GM21723 (cell line): ENCODE measurements around the gene CD109.
"Not testable (repeated sequence)": the region's sequence is repeated elsewhere in the genome, so short reads cannot be mapped to it uniquely, and the experiment has no call there.

ENCODE experiments used
- ATAC-seq: cut with Tn5 transposase; IDR thresholded peaks from one replicate; pipeline ENCODE4 v1.9.1; 2021; ENCODE audit warnings: mild to moderate bottlenecking, moderate library complexity; ENCODE audit not compliant: unreplicated experiment

The CD109 gene

DNA sequence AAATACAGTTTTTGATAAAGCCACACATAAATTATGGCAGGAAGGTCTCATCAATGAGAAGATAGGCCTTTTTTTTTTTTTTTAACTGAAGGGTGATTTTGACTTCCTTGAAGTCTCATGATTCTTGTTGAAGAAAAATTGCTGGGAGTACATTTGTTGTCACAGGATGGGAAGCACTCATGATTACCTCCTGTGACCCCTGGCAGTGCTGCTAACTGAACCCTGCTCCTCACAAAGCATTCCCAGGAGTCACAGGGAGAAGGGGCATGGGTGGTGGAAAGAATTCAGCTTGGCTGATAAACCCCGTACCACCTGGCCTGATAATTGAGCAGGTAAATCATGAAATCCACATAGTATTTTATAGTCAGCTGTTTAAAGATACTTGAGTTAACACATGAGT lies 86.9 kb downstream of the CD109 start:
- ATAC-seq, result no peak

DNA sequence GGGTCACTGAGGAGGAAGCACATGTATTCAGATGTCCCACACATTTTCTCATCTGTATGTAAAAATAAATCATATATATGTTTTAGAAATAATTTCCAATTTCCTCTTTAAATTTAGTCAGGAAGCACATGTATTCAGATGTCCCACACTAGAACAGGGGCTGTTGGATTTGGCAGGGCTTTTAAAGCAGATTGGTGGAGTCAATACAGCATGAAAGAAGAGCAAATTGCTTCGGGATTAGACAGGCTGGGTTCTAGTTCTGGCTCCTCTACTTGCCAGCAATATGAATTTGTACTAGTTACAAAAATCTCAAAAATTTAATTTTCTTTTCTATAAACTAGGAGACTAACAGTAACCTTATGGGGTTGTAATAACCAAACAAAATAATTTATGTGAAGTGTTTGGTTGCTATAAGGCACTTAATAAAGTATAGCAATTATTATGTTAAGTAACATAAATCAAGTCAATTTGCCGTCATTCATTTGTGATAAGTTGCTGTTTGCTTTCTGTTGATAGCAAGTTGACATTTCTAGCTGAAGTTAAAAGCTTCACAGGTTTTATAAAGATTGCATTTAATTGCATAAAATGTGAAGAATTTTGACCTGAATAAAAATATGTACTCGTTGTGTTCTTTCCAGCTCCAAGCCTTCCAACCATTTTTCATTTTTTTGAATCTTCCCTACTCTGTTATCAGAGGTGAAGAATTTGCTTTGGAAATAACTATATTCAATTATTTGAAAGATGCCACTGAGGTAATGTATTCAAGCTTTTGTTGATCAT lies 88.9 kb downstream of the CD109 start:
- no peak for ATAC-seq

DNA sequence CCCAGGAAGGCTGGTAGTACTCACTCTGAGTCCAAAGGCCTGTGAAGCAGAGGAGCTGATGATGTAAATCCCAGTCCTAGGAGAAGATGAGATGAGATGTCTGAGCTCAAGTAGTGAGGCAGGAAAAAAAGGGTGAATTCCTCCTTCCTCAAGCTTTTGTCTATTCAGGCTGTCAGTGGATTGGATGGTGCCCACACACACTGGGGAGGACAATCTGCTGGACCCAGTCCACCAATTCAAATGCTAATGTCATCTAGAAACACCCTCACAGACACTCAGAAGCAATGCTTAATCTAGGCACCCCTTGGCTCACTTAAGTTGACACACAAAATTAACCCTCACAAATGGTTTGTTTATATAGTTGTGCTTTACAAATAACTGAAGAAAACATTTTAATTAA lies 94.6 kb downstream of the CD109 start:
- ATAC-seq, result no peak

DNA sequence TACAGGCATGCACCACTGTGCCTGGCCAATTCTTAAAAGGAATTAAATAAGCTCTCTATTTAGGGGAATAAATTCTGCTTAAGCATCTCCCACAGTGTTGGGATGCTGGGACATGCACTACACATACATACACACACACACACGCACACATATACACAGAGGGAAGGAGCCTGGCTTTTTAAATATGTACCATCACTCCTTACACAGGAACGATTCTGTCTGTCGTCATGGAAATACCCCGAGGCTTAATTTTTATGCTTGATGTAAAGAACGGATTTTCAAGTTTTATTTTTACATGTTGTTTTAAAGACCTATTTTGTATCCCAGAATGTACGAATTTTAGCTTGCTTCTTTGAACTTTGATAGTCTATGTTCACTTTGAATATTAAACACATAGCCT lies 95.3 kb downstream of the CD109 start:
- no peak for ATAC-seq

DNA sequence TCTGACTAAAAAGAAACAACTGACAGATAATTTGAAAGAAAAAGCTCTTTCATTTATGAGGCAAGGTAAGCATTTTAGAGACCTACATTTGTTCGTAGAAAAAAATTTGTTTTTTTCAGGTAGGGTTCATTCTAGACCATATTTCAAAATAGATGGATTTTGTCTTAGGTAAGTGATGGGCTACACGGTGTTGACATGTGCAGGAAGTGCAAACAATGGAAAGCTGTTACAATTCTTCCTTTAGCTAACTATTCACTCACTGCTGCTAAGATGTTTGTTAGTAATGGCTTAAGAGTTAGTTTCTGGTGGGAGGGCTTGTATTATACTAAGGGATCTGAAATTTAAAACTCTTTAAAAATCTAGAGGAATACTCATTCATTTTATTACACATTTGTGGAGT lies 96.7 kb downstream of the CD109 start:
- no peak for ATAC-seq

DNA sequence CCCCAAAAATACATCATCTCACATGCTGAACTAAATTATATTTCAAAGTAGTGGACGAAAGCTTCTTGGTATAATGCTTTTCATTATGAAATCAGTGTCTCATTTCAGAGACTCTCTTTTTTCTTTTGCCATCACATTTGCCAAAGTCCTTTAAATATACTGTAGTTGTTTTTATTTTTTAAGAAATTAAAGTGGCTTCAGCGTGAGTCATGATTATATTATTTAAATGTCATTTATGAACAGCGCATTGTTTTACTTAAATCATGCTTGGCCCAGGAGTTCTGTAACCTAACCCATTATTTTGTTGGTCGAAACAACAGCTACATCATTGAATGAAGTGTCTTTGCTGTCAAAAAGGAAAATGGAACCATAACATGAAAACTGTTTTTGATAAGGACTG lies 100.9 kb downstream of the CD109 start:
- ATAC-seq, result no peak

DNA sequence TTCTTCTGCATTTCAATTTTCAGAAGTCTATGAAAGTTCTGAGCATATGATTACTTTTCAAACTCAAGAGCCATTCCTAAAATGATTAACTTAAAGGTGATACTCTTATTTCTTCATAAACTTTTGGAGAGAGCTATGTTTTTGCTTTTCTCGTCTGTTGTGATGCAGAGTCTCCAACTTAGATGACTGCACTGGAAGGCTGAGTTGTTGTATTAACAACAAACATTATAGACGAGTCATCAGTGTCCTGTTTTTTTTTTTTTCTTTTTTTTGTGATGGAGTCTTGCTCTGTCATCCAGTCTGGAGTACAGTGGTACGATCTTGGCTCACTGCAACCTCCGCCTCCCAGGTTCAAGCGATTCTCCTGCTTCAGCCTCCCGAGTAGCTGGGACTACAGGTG lies 101.9 kb downstream of the CD109 start:
- no peak for ATAC-seq

DNA sequence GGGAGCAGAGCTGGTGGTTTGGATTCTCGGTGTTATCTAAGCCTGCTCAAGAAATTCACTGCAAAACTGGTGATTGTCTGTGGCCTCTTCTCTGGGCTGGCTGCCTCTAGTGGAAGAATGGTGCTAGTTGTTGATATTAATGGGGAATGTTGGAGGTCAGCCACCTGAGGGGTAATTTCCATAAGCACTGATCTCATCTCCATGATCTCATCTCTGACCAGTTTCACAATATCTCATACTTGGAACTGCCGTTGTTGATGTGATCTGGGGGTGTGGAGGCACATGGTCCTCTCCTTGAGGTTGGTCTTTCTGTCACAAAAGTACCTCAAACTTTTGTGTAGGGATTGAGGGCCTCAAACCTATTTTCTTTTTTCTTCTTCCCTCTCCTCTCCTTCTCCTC lies 102.6 kb downstream of the CD109 start:
- peak; percentile 64 for ATAC-seq

DNA sequence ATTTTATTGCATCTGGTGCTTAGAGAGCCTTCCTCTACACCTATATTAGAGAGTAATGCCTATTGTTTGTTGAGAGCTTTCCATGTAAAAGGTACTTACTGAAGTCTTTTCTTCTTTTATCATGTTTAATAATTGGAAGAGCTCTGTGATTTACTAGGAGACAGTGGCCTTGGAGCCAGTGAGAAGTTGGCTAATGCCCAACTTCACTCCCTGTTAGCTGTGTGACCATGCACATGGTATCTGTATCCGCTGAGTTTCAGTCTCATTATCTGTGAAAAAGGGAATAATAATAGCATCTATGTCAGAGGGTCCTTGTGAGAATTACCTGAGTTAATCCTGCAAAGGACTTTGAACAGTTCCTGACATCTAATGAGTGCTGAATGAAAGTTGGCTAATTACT lies 105.0 kb downstream of the CD109 start:
- no peak for ATAC-seq

DNA sequence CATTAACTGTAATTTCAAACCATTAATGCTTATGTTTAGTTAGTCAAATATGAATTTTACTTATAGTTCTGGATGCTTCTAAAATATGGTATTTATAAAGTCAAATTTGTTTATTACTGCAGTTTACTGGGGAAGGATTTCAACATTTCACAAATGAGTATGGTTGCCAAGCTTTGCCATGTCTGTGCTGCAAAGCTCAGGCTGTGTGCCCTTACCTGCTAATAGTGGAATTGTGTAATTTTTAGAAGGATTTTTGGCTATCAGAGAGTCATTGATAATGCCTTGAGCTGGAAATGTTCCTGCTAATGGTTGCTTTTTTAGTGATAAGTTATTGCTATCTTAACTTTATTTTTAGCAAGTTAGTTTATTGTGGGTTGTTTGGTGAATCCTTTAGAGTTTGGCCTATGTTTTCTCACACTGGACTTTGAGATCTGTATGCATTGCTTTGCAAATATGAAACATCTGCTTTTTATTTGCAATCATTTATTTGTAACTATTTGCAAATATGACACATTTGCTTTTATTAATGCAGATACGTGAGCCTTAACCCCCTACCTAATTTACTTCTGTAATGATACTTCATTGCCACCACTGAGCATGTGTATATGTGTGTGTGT lies 105.8 kb downstream of the CD109 start:
- no peak for ATAC-seq

DNA sequence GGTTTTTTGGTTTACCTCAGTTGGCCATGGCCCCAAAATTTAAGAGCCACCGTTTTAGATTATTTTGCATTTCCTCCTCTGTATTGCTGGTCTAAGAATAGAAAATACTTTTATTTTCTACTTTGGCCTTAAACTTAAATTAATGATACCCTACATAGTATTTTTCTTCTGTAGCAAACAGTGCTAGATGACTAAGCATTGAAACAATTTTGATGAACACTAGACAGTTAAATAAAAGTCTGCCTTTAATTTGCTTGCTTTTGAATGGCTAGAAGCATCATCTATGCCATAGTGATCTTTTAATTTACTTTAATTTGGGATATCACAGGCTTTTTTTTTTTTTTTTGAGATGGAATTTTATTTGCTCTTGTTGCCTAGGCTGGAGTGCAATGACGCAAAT lies 106.4 kb downstream of the CD109 start:
- ATAC-seq, result no peak

DNA sequence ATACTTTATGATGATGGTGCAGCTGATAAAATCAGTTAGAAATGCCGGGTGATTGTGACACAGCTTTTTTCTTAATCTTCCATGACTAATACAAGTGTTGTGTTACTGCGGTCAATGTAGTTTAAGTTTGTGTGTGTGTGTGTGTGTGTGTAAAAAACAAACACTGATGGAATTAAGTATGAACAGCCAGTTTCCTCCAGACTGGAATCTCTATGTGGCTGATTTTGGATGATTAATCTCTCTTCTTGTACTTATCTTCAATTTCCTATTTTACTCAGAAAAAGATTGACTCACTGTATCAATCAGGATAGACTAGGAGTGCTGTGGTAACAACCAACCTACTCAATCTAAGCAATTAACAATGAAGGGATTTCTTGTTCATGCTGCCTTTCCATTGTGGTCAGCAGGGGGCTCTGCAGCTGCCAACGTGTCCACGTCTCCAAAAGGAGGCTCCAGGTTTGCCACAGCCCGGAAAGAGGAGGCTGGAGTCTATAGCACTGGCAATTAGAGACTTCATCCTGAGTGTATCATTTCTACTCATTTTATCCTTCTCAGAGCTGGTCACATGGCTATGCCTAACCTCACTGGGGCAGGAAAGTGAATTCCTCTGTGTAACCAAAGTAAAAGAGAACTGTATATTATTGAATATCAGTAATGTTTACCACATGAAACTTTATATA lies 107.7 kb downstream of the CD109 start:
- no peak for ATAC-seq

DNA sequence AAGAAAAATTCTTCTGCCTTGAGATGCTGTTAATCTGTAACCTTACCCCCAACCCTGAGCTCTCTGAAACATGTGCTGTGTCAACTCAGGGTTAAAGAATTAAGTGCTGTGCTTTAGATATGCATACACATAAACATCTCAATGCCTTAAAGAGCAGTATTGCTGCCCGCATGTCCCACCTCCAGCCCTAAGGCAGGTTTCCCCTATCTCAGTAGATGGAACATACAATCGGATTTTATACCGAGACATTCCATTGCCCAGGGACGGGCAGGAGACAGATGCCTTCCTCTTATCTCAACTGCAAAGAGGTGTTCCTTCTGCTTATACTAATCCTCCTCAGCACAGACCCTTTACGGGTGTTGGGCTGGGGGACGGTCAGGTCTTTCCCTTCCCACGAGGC lies 109.2 kb downstream of the CD109 start:
- not testable (repeated sequence) for ATAC-seq

DNA sequence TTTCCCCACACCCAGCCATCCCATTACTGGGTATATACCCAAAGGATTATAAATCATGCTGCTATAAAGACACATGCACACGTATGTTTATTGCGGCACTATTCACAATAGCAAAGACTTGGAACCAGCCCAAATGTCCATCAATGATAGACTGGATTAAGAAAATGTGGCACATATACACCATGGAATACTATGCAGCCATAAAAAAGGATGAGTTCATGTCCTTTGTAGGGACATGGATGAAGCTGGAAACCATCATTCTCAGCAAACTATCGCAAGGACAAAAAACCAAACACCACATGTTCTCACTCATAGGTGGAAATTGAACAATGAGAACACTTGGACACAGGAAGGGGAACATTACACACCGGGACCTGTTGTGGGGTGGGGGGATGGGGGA lies 110.0 kb downstream of the CD109 start:
- not testable (repeated sequence) for ATAC-seq

DNA sequence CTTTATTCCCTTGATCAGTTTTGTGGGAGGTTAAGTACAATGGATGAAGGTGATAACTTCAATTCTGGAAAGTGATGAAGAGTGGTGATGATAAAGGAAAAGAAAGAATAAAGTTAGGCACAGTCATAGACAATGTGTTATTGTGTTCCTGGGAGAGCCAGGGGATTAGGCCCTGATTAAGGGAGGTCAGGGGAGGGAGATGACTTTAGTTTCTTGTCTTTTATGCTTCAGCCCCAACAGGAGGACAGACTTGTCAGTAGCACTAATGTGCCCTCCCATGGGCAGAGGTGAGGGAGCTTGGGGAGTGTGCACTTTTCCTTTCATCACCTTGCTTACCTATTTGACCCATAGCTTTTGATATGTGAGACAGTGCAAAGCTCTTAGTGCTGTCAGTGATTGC lies 115.7 kb downstream of the CD109 start:
- no peak for ATAC-seq

DNA sequence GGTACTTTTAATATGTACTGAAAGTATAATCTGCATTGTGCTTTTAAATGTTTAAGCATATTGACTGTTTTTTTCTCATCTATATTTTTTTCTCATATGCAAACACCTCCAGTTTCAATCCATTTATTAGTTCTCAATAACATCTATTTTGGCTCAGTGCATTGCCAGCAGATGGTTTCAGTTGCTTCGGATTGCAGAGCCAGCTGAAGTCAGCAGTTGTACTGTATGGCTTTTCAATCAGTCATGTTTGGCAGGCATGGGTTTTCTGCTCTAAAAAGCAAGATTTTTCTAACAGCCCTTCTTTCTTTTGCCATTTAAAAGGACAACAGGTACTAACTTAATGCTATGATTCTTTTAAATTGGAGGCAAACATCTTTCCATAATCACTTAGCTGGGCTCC lies 121.2 kb downstream of the CD109 start:
- no peak for ATAC-seq

DNA sequence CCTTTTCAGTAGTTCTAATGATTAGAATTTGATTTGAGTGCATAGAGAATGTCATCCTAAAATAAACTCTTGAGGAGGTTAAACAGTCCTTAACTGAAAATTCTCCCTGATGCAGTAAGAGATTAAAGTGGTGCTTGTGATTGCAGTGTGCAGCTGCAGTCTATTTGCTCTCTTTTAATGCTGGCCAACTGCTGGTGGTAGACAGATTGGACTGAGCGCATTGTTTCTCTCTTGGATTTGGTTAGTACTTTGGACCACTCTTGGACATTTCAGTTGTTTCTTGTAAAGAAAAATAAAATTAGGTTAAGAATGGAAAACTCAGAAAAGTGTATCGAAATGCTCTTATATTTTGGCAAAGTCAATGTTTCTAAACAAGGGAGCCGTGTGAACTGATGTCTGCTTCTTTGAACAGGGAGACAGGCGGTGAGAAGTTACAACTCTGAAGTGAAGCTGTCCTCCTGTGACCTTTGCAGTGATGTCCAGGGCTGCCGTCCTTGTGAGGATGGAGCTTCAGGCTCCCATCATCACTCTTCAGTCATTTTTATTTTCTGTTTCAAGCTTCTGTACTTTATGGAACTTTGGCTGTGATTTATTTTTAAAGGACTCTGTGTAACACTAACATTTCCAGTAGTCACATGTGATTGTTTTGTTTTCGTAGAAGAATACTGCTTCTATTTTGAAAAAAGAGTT lies 127.2 kb downstream of the CD109 start:
- ATAC-seq, result no peak

DNA sequence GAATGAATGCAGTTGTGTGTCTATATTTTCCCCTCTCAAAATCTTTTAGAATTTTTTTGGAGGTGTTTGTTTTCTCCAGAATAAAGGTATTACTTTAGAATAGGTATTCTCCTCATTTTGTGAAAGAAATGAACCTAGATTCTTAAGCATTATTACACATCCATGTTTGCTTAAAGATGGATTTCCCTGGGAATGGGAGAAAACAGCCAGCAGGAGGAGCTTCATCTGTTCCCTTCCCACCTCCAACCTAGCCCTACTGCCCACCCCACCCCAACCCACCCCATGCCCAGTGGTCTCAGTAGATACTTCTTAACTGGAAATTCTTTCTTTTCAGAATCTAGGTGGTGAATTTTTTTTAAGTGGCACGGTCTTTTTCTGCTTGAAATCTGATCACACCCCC lies 127.8 kb downstream of the CD109 start:
- ATAC-seq, result no peak

DNA sequence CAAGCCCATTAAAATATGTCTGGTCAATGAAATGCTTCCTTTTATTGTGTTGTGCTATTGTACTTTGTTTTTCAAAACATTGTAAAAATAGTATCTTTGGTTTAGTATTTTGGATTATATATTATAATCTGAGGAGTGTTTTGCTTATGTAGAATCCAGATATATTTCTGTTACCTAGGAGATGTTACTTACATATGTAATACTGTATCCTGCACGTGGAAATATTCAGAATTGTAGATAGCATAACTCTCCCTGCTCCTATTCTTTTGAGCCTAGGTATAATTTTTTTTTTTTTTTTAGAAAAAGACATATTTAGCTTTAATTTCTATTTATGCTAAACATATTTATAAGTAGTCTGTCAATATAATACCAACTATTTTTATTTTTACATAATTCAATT lies 130.6 kb downstream of the CD109 start:
- ATAC-seq, result no peak

DNA sequence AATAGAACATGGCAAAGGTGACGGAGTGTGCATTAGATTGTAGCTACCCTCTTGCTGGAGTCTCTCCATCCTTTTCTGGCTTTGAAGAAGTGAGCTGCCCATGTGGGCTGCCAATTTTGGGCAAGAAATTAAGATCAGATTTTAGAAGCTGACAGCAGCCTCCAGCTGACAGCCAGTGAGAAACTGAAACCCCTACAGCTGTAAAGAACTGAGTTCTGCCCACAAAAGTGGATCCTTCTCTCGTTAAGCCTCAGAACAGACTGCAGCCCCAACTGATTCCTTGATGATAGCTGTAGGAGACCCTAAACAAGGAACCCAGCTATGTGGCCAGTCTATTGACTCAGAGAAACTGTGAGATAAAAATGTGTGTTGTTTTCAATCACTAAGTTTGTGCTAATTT lies 134.1 kb downstream of the CD109 start:
- ATAC-seq, result no peak

DNA sequence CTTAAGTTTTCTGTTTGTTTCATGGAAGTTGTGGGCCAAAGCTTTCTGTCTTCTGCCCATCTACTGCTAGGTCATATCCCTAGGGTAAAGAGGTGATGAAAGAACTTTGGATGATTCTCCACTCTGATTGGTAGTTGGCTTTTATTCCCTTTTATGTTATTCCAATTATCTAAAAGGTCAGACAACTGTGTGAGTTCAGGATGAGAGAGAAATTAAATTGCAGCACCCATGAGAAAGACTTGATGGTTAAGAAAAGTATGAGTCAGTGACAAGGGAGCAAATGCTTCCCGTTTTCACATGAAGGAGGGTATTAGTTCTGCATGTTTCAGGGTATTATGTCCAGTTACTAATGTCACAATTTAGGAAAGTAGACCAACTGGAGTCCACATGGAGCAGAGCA lies 136.3 kb downstream of the CD109 start:
- ATAC-seq, result no peak

DNA sequence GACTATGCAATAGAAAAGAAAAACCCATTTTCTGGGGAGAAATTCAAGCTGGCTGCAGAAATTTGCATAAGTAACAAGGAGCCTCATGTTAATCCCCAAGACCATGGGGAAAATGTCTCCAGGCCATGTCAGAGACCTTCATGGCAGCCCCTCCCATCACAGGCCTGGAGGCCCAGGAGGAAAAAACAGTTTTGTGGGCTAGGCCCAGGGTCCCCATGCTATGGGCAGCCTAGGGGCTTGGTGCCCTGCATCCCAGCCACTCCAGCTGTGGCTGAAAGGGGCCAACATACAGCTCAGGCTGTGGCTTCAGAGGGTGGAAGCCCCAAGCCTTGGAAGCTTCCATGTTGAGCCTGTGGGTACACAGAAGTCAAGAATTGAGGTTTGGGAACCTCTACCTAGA lies 148.7 kb downstream of the CD109 start:
- not testable (repeated sequence) for ATAC-seq
